Karpas-422 (cell line): ENCODE results near the gene GHR. TPM values are rescaled to one million over a fixed set of nuclear protein-coding genes. Genes with fewer than 3 reads are reported as not detected.

Source experiments
- DNase-seq: peaks from one replicate; pipeline ENCODE4 v3.0.0-alpha.2; 2015
- H2AFZ ChIP-seq: fragments of 200-600 bp; sonication (generic); 2 replicates; pipeline ENCODE4 v1.6.1; 2014; ENCODE audit warnings: antibody characterized with exemption, low read length, mixed read lengths
- H3K27ac ChIP-seq: fragments of 200-600 bp; sonication (generic); 2 replicates; pipeline ENCODE4 v1.5.1; 2014; ENCODE audit warnings: mild to moderate bottlenecking, low read length, moderate library complexity
- H3K27me3 ChIP-seq: fragments of 200-600 bp; sonication (generic); 2 replicates; pipeline ENCODE4 v1.6.1; 2014; ENCODE audit warnings: low read length, mixed read lengths
- H3K36me3 ChIP-seq: fragments of 200-600 bp; sonication (generic); 2 replicates; pipeline ENCODE4 v1.6.1; 2014; ENCODE audit warnings: low read length, mixed read lengths; ENCODE audit not compliant: insufficient read depth
- H3K4me1 ChIP-seq: fragments of 200-600 bp; sonication (generic); 2 replicates; pipeline ENCODE4 v1.6.1; 2014; ENCODE audit warnings: mild to moderate bottlenecking, low read length, mixed read lengths
- H3K4me2 ChIP-seq: fragments of 200-600 bp; sonication (generic); 2 replicates; pipeline ENCODE4 v1.6.1; 2014; ENCODE audit warnings: low read length, low read depth, mild to moderate bottlenecking; ENCODE audit not compliant: poor library complexity, severe bottlenecking
- H3K4me3 ChIP-seq: fragments of 200-600 bp; sonication (generic); 2 replicates; pipeline ENCODE4 v1.5.1; 2014; ENCODE audit warnings: mild to moderate bottlenecking, antibody characterized with exemption, low read length, mixed read lengths
- H3K79me2 ChIP-seq: fragments of 200-600 bp; sonication (generic); 2 replicates; pipeline ENCODE4 v1.6.1; 2014; ENCODE audit warnings: mild to moderate bottlenecking, low read length, mixed read lengths
- H3K9ac ChIP-seq: fragments of 200-600 bp; sonication (generic); 2 replicates; pipeline ENCODE4 v1.6.0; 2014; ENCODE audit warnings: low read length
- H3K9me2 ChIP-seq: fragments of 200-600 bp; sonication (generic), shearing (Covaris generic); replicated peaks from 2 replicates; pipeline ENCODE4 v1.6.0; 2014; ENCODE audit warnings: mild to moderate bottlenecking, low read length, moderate library complexity; ENCODE audit not compliant: insufficient read depth
- H3K9me3 ChIP-seq: fragments of 300-700, 200-600 bp; sonication (generic); 2 replicates; pipeline ENCODE4 v1.6.1; 2014; ENCODE audit warnings: low read length, mixed read lengths
- H4K20me1 ChIP-seq: fragments of 200-600 bp; sonication (generic); 2 replicates; pipeline ENCODE4 v1.6.1; 2014; ENCODE audit warnings: mild to moderate bottlenecking, antibody characterized with exemption, low read length, low read depth; ENCODE audit not compliant: insufficient read depth
- total RNA-seq: library from RNA; depleted of rRNA; stranded (reverse); fragments of >200 nt; shearing (Covaris generic); gene quantifications from 2 replicates; pipeline ENCODE4 v1.2.3, GENCODE V29; 2014; ENCODE audit warnings: low replicate concordance; rRNA removed

The GHR gene
- total RNA-seq, result not detected in 2 replicates

DNA sequence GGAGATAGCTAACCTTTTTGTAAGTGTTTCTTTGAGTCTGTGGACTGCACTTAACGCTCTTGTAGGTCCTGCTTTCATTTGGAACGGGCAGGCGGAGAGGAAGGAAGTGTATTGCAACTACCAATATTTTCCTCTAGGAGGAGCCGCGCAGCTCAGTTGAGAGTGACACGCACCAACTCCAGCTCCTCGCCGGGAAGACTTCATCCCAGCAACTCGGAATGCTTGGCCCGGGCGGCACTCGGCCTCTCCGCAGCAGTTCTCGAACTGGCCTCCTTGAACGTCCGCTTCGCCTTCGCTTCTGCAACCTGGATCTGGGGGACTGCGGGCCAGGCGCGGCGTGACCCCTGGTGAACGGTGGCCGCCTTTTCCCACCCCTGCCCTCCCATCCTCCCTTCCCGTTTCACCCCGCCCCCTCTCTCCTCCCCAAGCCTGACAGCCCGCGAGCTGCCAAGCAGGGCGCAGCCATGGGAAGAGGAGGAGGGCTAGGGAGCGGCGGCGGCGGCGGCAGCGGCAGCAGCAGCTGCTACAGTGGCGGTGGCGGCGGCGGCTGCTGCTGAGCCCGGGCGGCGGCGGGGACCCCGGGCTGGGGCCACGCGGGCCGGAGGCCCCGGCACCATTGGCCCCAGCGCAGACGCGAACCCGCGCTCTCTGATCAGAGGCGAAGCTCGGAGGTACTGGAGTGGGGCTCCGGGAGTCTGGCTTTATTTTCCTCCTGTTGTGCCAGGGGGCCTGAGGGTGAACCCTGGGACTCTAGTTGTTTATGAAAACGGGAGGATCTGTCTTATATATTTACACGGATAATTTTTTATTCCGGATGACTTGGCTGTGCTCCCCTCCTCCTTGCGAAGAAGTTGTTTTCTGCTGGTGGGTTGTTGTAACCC is at the start of gene GHR:
TSS of gene GHR (plus strand) at position 155 of the 881 bp plus-strand sequence. CDS start 142,436 bp downstream, outside the sequence.
- H3K27ac ChIP-seq, result no peak within 1 kb of the TSS
- no peak within 1 kb of the TSS for H2AFZ ChIP-seq
- H3K27me3 ChIP-seq, result no peaks in the 10 kb centered on the region
- H3K36me3 ChIP-seq, result no peaks in the 10 kb centered on the region
- H3K4me2 ChIP-seq, result no peak within 1 kb of the TSS
- H3K4me3 ChIP-seq, result no peak within 1 kb of the TSS
- no peaks in the 10 kb centered on the region for H3K4me1 ChIP-seq
- DNase-seq, result no peak
- no peaks in the 10 kb centered on the region for H4K20me1 ChIP-seq
- no peaks in the 10 kb centered on the region for H3K9me3 ChIP-seq
- H3K79me2 ChIP-seq, result no peaks in the 10 kb centered on the region
- H3K9ac ChIP-seq, result no peak within 1 kb of the TSS
- H3K9me2 ChIP-seq, result no peaks in the 10 kb centered on the region; the same call in 1 of the 2 replicates

DNA sequence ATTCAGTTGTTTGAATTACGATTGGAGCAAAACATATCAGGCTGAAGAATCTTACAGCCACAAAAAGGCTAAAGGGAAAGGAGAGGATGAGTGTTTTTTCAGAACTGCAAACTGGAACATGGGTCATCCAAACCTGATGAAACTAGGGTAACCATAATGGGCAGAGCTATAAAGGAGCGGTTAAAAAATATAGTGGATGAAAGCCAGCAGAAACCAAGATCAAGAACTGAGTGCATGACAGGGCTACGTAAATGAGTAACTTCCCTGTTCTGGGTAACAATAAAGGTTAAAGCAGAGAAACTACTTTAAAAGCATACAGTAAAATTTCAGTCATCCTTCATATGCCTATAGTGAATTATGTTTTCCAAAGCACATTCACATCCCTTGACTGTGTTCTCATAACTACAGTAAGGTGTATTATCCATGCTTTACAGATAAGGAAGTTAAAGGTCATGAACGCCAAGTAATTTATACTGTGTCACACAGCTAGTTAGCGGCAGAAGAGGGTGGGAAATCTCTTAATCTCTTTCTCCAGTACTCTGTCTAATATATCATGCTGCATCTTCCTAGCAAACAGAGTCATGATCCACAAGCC is 48.5 kb upstream of the GHR start:
- Histone ChIP-seq H3K79me2 (no peaks in the 10 kb centered on the region), H3K36me3 (no peaks in the 10 kb centered on the region), H3K4me2 (no peak overlapping the region), H3K9me2 (no peaks in the 10 kb centered on the region), H3K9me3 (no peaks in the 10 kb centered on the region), H3K27ac (no peak overlapping the region), H4K20me1 (no peaks in the 10 kb centered on the region), H3K27me3 (no peaks in the 10 kb centered on the region), H3K9ac (no peak overlapping the region), H3K4me1 (no peaks in the 10 kb centered on the region), H2AFZ (no peak overlapping the region), H3K4me3 (no peak overlapping the region)
- DNase-seq, result no peak

DNA sequence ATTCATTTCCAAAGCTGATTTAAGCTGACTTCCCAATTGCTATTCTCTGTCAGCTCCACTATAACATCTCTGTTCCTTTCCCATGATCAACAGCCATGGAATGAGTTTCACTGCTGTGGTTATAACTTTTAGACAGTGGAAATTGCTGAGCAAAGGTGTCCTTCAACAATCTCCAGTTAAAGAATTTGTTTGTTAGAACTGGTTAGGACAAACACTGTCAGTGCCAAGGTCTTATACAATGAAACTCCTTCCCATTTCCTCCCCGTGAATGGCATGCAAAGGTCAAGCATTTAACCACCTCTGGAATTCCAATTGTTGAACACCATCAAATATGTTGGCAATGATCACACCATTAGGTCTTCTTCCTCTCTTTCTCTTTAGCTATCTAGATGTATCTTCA is 45.7 kb upstream of the GHR start:
- Histone ChIP-seq H2AFZ (no peak overlapping the region), H3K9ac (no peak overlapping the region), H3K79me2 (no peaks in the 10 kb centered on the region), H3K9me2 (no peaks in the 10 kb centered on the region), H3K9me3 (no peaks in the 10 kb centered on the region), H3K27ac (no peak overlapping the region), H3K4me3 (no peak overlapping the region), H3K4me1 (no peaks in the 10 kb centered on the region), H3K27me3 (no peaks in the 10 kb centered on the region), H4K20me1 (no peaks in the 10 kb centered on the region), H3K4me2 (no peak overlapping the region), H3K36me3 (no peaks in the 10 kb centered on the region)
- no peak for DNase-seq

DNA sequence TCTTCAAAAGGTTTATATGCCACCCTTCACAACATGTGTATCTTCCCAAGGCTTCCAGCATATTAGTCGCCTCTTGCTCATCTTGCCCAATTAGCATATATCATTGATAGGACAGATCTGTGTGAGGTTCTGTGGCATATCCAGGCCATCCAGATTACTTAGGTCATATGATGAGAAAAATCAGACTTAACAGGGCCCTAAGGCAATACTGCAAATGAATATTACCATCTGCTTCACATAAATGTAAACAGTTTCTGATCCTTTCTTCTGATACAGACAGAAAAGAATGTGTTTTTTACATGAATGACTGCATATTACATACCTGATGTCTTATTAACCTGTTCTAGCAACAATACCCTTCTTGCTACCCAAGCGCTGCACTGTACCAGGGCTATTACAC is 41.3 kb upstream of the GHR start:
- no peak for DNase-seq
- no peaks in the 10 kb centered on the region for H3K27me3 ChIP-seq
- no peak overlapping the region for H2AFZ ChIP-seq
- H3K9ac ChIP-seq, result no peak overlapping the region
- H3K9me3 ChIP-seq, result no peaks in the 10 kb centered on the region
- no peaks in the 10 kb centered on the region for H3K4me1 ChIP-seq
- no peak overlapping the region for H3K4me2 ChIP-seq
- no peak overlapping the region for H3K4me3 ChIP-seq
- H3K27ac ChIP-seq, result no peak overlapping the region
- no peaks in the 10 kb centered on the region for H3K9me2 ChIP-seq
- no peaks in the 10 kb centered on the region for H3K36me3 ChIP-seq
- no peaks in the 10 kb centered on the region for H4K20me1 ChIP-seq
- H3K79me2 ChIP-seq, result no peaks in the 10 kb centered on the region

DNA sequence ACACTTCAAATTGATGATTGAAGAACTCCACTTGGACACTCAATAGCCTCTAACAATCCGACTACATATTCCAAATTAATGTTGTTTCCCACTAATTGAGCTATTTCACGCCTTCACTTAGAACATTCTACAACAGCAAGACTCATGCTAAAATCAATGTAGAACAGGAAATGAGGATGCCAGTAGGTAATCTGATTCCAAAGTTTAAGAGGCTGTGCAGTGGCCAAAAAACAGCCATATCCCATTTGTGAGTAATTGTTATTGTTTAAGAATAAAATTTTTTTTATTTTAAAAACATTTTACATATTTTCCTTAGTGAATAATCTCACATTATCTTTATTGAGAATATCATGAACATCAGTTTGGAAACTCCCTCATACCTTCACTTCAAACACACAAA is 35.7 kb upstream of the GHR start:
- Histone ChIP-seq H3K79me2 (no peaks in the 10 kb centered on the region), H3K9me3 (no peaks in the 10 kb centered on the region), H3K4me2 (no peak overlapping the region), H3K9me2 (no peaks in the 10 kb centered on the region), H3K27me3 (no peaks in the 10 kb centered on the region), H4K20me1 (no peaks in the 10 kb centered on the region), H3K4me3 (no peak overlapping the region), H2AFZ (no peak overlapping the region), H3K9ac (no peak overlapping the region), H3K36me3 (no peaks in the 10 kb centered on the region), H3K27ac (no peak overlapping the region), H3K4me1 (no peaks in the 10 kb centered on the region)
- DNase-seq, result no peak

DNA sequence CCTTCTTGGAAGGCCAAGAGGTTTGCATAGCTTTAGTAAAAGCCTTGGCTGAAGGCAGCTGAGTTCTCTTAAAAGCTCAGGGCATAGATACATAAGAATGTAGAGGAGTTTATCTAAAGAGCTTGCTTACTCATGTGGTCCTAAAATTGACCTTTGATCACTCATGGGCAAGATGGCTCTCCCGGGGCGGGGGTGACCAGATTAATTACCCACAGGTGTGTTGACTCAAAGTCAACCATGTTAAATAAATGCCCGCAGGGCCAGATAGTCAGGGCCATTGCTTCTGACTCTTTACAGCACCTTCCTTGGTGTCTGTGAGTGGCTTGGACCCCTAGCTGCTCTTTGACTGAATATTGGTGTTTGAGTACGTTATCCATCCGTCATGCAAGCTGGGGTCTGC is 33.1 kb upstream of the GHR start:
- Histone ChIP-seq H3K27ac (no peak overlapping the region), H2AFZ (no peak overlapping the region), H3K27me3 (no peaks in the 10 kb centered on the region), H4K20me1 (no peaks in the 10 kb centered on the region), H3K4me1 (no peaks in the 10 kb centered on the region), H3K9ac (no peak overlapping the region), H3K9me2 (no peaks in the 10 kb centered on the region), H3K4me3 (no peak overlapping the region), H3K79me2 (no peaks in the 10 kb centered on the region), H3K9me3 (no peaks in the 10 kb centered on the region), H3K4me2 (no peak overlapping the region), H3K36me3 (no peaks in the 10 kb centered on the region)
- no peak for DNase-seq

DNA sequence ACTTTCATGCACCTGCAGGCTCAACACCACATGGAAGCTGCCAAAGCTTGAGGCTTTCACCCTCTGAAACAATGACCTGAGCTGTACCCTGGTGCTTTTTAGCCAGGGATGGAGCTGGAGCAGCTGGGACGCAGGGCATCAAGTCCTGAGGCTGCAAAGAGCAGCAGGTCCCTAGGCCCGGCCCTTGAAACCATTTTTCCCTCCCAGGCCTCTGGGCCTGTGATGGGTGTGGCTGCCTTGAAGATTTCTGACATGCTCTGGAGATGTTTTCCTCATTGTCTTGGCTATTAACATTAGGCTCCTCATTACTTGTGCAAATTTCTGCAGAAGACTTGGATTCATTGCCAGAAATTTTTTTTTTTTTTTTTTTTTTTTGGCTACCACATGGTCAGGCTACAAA is 30.3 kb upstream of the GHR start:
- H3K79me2 ChIP-seq, result no peaks in the 10 kb centered on the region

DNA sequence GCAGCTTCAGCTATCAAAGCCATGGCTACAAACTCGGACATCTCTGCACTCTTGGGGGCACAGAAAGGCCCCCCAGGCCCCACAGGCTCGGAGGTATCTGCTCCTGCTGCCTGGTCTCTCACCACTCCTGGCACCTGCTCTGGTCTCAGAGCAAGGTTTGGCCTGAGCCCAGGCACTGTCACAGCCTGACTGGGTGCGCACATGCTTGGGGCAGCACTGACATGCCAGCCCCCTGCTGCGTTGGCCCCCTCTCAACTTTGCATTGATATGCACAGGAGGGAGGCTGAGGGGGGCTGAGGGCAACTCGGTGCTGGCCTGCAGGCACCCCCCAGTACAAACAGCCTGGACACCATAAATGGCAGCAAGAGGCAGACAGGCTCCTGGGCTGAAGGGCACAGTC is 27.1 kb upstream of the GHR start:
- no peak overlapping the region for H3K4me2 ChIP-seq
- no peaks in the 10 kb centered on the region for H3K27me3 ChIP-seq
- no peaks in the 10 kb centered on the region for H3K79me2 ChIP-seq
- DNase-seq, result no peak
- no peak overlapping the region for H3K4me3 ChIP-seq
- H3K9me2 ChIP-seq, result no peaks in the 10 kb centered on the region
- H3K36me3 ChIP-seq, result no peaks in the 10 kb centered on the region
- H4K20me1 ChIP-seq, result no peaks in the 10 kb centered on the region
- no peak overlapping the region for H2AFZ ChIP-seq
- no peaks in the 10 kb centered on the region for H3K4me1 ChIP-seq
- no peaks in the 10 kb centered on the region for H3K9me3 ChIP-seq
- H3K27ac ChIP-seq, result no peak overlapping the region
- H3K9ac ChIP-seq, result no peak overlapping the region

More for the DNA sequence above, 30.3 kb upstream of the GHR start:
- no peak overlapping the region for H3K9ac ChIP-seq
- no peaks in the 10 kb centered on the region for H3K36me3 ChIP-seq
- H3K27ac ChIP-seq, result no peak overlapping the region
- no peak overlapping the region for H3K4me2 ChIP-seq
- no peaks in the 10 kb centered on the region for H3K4me1 ChIP-seq
- no peaks in the 10 kb centered on the region for H4K20me1 ChIP-seq
- H3K27me3 ChIP-seq, result no peaks in the 10 kb centered on the region
- no peaks in the 10 kb centered on the region for H3K9me2 ChIP-seq
- H3K9me3 ChIP-seq, result no peaks in the 10 kb centered on the region
- H2AFZ ChIP-seq, result no peak overlapping the region
- H3K4me3 ChIP-seq, result no peak overlapping the region
- DNase-seq, result no peak
